Measurements from ENCODE around the gene GLIPR1L1.

DNA sequence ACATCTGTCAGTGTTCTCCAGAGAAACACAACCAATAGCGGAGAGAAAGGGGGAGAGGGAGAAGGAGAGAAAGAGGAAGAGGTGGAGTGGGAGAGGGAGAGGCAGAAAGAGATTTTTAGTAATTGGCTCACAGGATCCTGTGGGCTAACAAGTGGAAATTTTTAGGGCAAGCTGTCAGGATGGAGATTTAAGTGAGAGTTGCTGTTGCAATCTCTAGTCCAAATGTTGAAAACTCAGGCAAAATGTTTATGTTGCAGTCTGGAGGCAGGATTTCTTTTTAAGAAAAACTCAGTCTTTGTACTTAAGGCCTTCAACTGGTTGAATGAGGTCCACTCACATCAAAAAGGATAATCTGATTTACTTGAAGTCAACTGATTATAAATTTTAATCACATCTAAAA, 43.9 kb downstream of the GLIPR1L1 start:
- TF ChIP-seq CTCF (IDR thresholded peaks at IDR 0.05) (no peak), POLR2A (IDR thresholded peaks at IDR 0.05) (no peak)
